ENCODE data around the gene FBXW7. TPM values are rescaled to one million over a fixed set of nuclear protein-coding genes. Genes with fewer than 3 reads are reported as not detected.

FBXW7 gene
- total and polyA plus RNA-seq, 4 donors: 6.5 to 62.7 (median 32.5) TPM

DNA sequence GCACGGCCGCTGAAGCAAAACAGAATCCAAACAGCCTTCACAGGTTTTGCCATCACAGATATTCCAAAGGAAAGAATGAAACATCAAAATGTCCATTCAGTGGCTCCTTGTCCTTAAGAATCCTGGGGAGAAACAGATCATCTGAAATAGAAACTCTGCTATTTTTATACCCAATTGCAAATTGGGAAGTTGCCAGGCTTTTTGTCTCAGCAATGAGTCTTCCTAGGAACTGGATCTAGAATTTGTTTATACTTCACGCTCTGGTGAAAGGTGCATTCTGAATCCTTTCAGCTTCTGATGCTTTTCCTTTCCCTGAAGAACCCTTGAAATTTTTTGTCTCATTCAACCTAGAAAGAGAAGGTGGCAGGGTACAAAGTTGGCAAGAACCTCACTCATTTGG, 218.9 kb downstream of the FBXW7 start:
- DNase-seq (no peak), ATAC-seq (ENCODE audit: low FRiP score) (no peak)
- Histone ChIP-seq H3K4me1 (ENCODE audit: control insufficient read depth in 1 of 2, insufficient read depth in 2 of 2, low read length in 2 of 2) (peaks cover 0 to 3% of the 10 kb centered on the region in 2 donors), H3K27ac (ENCODE audit: low read depth in 1 of 2, low read length in 2 of 2) (no peak overlapping the region), H3K4me3 (ENCODE audit: low read length in 2 of 2) (no peak overlapping the region), H3K27me3 (ENCODE audit: control insufficient read depth in 1 of 2, insufficient read depth in 2 of 2, low read length in 1 of 2) (no peaks in the 10 kb centered on the region), H3K9me3 (ENCODE audit: control insufficient read depth, low read length) (no peaks in the 10 kb centered on the region), H3K36me3 (ENCODE audit: control insufficient read depth in 1 of 2, insufficient read depth in 2 of 2, low read length in 1 of 2) (no peaks in the 10 kb centered on the region)
- 82 to 84% methylated on average over 3 of the region's 3 CpGs for WGBS, 2 donors
- intact Hi-C loops (cut with DNase I): no loop called here

DNA sequence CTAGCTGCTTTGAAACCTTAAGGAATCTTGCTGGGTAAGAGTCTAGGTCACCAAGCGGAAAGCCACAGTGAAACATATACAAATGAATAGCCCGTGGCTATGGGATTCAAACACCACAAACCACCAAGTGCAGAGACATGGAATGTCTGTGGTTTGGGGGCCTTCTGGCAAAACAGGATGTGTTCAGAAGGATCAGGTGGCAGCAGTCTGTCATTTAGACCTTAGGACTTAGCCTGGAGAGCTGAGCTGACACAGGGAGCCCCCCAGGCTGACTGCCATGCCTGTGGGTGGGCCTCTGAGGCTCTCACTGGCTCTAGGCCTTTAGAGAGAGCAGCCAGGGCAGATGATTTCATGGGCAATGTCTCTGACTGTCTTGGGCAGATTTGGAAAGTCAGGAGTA, 225.6 kb downstream of the FBXW7 start:
- WGBS, 2 donors: 78 to 84% methylated on average over 2 of the region's 2 CpGs
- Histone ChIP-seq H3K27ac (ENCODE audit: low read depth in 1 of 2, low read length in 2 of 2) (no peak overlapping the region), H3K27me3 (ENCODE audit: control insufficient read depth in 1 of 2, insufficient read depth in 2 of 2, low read length in 1 of 2) (no peaks in the 10 kb centered on the region), H3K9me3 (ENCODE audit: control insufficient read depth, low read length) (no peaks in the 10 kb centered on the region), H3K4me1 (ENCODE audit: control insufficient read depth in 1 of 2, insufficient read depth in 2 of 2, low read length in 2 of 2) (no peaks in the 10 kb centered on the region), H3K4me3 (ENCODE audit: low read length in 2 of 2) (no peak overlapping the region), H3K36me3 (ENCODE audit: control insufficient read depth in 1 of 2, insufficient read depth in 2 of 2, low read length in 1 of 2) (no peaks in the 10 kb centered on the region)
- ATAC-seq (ENCODE audit: low FRiP score): no peak
- intact Hi-C loops (cut with DNase I): no loop called here
- DNase-seq: no peak

DNA sequence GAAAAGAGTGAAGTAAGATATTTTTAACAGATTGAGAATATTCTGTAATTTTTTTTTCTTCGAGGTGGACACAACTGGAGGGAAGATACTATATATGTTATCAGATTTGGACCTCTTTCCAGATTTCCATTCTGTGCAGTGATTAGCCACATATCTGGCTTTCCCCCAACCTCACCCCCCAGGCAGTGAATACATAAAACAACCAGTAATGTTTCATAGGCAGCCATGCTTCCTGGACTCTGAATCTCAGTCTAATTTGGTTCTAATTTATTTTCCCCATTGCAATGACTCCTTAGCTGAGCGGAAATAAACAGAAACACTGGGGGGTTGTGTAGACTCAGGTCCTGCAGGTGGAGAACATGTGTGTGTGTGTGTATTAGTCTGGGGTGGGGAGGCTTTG, 226.5 kb downstream of the FBXW7 start:
- H3K27me3 ChIP-seq (ENCODE audit: control insufficient read depth in 1 of 2, insufficient read depth in 2 of 2, low read length in 1 of 2): no peaks in the 10 kb centered on the region

DNA sequence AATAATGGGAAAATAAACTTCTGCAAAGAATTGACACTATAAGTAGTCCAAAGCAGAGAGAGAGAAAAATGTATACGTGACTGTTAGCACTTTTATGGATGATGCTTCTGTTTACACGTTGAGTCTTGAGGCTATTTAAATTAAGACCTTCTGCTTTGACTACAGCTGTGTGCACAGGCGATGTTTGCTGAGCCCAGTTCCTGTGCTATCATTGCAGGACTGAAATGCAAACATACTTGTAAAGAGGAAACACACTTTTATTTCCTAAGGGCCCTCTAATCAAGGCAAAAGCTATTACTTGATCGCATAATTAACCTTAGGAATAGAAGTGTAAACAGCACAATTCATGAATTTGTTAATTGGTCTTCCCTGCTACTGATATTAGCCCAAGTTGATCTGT, 226.9 kb downstream of the FBXW7 start:
- 71 to 75% methylated on average over 4 of the region's 4 CpGs for WGBS, 2 donors
- Histone ChIP-seq H3K4me1 (ENCODE audit: control insufficient read depth in 1 of 2, insufficient read depth in 2 of 2, low read length in 2 of 2) (no peaks in the 10 kb centered on the region), H3K4me3 (ENCODE audit: low read length in 2 of 2) (no peak overlapping the region), H3K36me3 (ENCODE audit: control insufficient read depth in 1 of 2, insufficient read depth in 2 of 2, low read length in 1 of 2) (no peaks in the 10 kb centered on the region), H3K9me3 (ENCODE audit: control insufficient read depth, low read length) (no peaks in the 10 kb centered on the region), H3K27ac (ENCODE audit: low read depth in 1 of 2, low read length in 2 of 2) (no peak overlapping the region), H3K27me3 (ENCODE audit: control insufficient read depth in 1 of 2, insufficient read depth in 2 of 2, low read length in 1 of 2) (no peaks in the 10 kb centered on the region)
- ATAC-seq (ENCODE audit: low FRiP score): no peak
- intact Hi-C loops (cut with DNase I): no loop called here
- no peak for DNase-seq

More for the DNA sequence above, 226.5 kb downstream of the FBXW7 start:
- Histone ChIP-seq H3K4me3 (ENCODE audit: low read length in 2 of 2) (no peak overlapping the region), H3K9me3 (ENCODE audit: control insufficient read depth, low read length) (no peaks in the 10 kb centered on the region), H3K36me3 (ENCODE audit: control insufficient read depth in 1 of 2, insufficient read depth in 2 of 2, low read length in 1 of 2) (no peaks in the 10 kb centered on the region), H3K27ac (ENCODE audit: low read depth in 1 of 2, low read length in 2 of 2) (no peak overlapping the region), H3K4me1 (ENCODE audit: control insufficient read depth in 1 of 2, insufficient read depth in 2 of 2, low read length in 2 of 2) (no peaks in the 10 kb centered on the region)
- no peak for ATAC-seq (ENCODE audit: low FRiP score)
- 87 to 93% methylated on average over 2 of the region's 2 CpGs for WGBS, 2 donors
- intact Hi-C loops (cut with DNase I): no loop called here
- no peak for DNase-seq

DNA sequence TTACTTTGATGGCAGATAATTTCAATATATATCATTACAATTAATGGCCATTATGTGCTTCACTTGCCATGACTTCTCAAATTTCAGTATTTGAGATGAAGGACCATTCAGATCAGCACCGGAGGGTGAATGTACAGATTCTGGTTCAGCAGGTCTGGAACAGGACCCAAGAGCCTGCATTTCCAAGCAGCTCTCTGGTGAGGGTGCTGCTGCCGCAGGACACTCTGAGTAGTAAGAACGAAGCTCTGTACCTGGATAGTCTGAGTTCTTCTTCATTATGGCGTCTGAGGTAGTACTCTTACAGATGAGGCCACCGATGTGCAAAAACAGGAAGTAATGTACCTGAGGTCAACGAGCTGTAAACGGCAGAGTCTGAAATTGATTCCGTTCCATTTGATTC, 228.2 kb downstream of the FBXW7 start:
- WGBS, 2 donors: 87 to 89% methylated on average over 8 of the region's 8 CpGs
- H3K4me1 ChIP-seq (ENCODE audit: control insufficient read depth in 1 of 2, insufficient read depth in 2 of 2, low read length in 2 of 2): no peaks in the 10 kb centered on the region
- ATAC-seq (ENCODE audit: low FRiP score) (no peak), DNase-seq (no peak)
- H3K27ac ChIP-seq (ENCODE audit: low read depth in 1 of 2, low read length in 2 of 2): no peak overlapping the region
- no peaks in the 10 kb centered on the region for H3K27me3 ChIP-seq (ENCODE audit: control insufficient read depth in 1 of 2, insufficient read depth in 2 of 2, low read length in 1 of 2)
- intact Hi-C loops (cut with DNase I): no loop called here
- H3K9me3 ChIP-seq (ENCODE audit: control insufficient read depth, low read length): no peaks in the 10 kb centered on the region
- no peak overlapping the region for H3K4me3 ChIP-seq (ENCODE audit: low read length in 2 of 2)
- H3K36me3 ChIP-seq (ENCODE audit: control insufficient read depth in 1 of 2, insufficient read depth in 2 of 2, low read length in 1 of 2): no peaks in the 10 kb centered on the region

DNA sequence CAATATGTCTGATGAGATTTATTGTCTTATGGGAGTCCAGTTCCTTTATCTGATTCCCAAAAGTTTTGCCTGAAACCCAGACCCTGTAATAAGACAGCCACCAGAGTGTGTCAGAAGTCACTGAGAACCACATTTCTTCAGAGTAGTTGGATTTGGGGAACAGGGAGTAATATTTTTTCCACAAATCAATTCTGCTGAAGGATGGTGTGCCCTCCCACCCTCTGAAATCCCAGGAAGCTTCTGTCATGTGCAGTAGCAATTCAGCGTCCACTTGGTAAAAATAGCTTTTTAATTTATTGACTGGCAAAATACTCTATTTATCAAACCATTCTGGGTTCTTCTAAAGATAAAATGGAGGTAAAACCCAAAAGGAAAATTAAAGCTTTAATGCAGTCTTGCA, 229.4 kb downstream of the FBXW7 start:
- Histone ChIP-seq H3K4me3 (ENCODE audit: low read length in 2 of 2) (no peak overlapping the region), H3K4me1 (ENCODE audit: control insufficient read depth in 1 of 2, insufficient read depth in 2 of 2, low read length in 2 of 2) (no peaks in the 10 kb centered on the region), H3K9me3 (ENCODE audit: control insufficient read depth, low read length) (no peaks in the 10 kb centered on the region), H3K36me3 (ENCODE audit: control insufficient read depth in 1 of 2, insufficient read depth in 2 of 2, low read length in 1 of 2) (no peaks in the 10 kb centered on the region), H3K27ac (ENCODE audit: low read depth in 1 of 2, low read length in 2 of 2) (no peak overlapping the region), H3K27me3 (ENCODE audit: control insufficient read depth in 1 of 2, insufficient read depth in 2 of 2, low read length in 1 of 2) (no peaks in the 10 kb centered on the region)
- WGBS, 2 donors: 31 to 34% methylated on average over 1 of the region's 1 CpG
- intact Hi-C loops (cut with DNase I): no loop called here
- no peak for DNase-seq
- ATAC-seq (ENCODE audit: low FRiP score): no peak

DNA sequence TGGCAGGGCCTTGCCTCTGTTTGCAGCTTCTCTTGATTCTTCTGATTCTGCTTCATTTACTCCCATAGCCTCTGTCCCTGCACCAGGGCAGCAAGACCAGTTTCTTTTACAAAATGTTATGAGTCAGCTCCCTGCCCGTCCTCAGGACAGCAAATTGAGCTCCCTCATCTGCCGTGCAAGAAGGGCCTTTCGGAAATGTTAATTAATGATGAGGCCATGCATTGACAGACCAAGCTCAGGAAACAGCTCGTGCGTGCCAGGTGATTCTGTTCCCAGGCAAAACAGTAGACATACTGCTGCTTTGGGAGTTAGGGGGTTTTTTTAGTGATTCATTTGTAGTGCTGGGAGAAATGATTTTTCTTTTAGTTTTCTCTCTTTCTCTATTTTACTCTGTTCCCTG, 231.7 kb downstream of the FBXW7 start:
- Histone ChIP-seq H3K36me3 (ENCODE audit: control insufficient read depth in 1 of 2, insufficient read depth in 2 of 2, low read length in 1 of 2) (no peaks in the 10 kb centered on the region), H3K27me3 (ENCODE audit: control insufficient read depth in 1 of 2, insufficient read depth in 2 of 2, low read length in 1 of 2) (no peaks in the 10 kb centered on the region), H3K9me3 (ENCODE audit: control insufficient read depth, low read length) (no peaks in the 10 kb centered on the region), H3K4me3 (ENCODE audit: low read length in 2 of 2) (no peak overlapping the region), H3K27ac (ENCODE audit: low read depth in 1 of 2, low read length in 2 of 2) (no peak overlapping the region), H3K4me1 (ENCODE audit: control insufficient read depth in 1 of 2, insufficient read depth in 2 of 2, low read length in 2 of 2) (no peaks in the 10 kb centered on the region)
- ATAC-seq (ENCODE audit: low FRiP score) (no peak), DNase-seq (no peak)
- intact Hi-C loops (cut with DNase I): no loop called here
- 70 to 82% methylated on average over 5 of the region's 5 CpGs for WGBS, 2 donors

DNA sequence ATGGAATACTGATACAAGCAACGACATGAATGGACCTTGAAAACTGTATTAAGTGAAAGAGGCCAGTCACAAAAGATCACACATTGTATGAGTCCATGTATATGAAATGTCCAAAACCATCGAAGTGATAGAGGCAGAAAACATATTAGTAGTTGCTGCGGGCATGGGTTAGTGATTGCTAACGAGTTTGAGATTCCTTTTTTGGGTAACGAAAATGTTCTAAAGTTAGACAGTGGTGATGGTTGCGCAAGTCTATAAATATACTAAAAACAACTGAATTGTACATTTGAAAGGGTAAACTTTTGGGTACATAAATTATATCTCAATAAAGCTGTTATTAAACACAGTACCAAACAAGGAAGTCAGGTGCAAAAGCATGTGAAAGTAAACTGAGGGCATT, 234.5 kb downstream of the FBXW7 start:
- no peaks in the 10 kb centered on the region for H3K36me3 ChIP-seq (ENCODE audit: control insufficient read depth in 1 of 2, insufficient read depth in 2 of 2, low read length in 1 of 2)
- no peak for ATAC-seq (ENCODE audit: low FRiP score)
- no peaks in the 10 kb centered on the region for H3K4me1 ChIP-seq (ENCODE audit: control insufficient read depth in 1 of 2, insufficient read depth in 2 of 2, low read length in 2 of 2)
- no peak for DNase-seq
- WGBS, 2 donors: 91% methylated on average over 6 of the region's 6 CpGs
- H3K27me3 ChIP-seq (ENCODE audit: control insufficient read depth in 1 of 2, insufficient read depth in 2 of 2, low read length in 1 of 2): no peaks in the 10 kb centered on the region
- no peaks in the 10 kb centered on the region for H3K9me3 ChIP-seq (ENCODE audit: control insufficient read depth, low read length)
- no peak overlapping the region for H3K27ac ChIP-seq (ENCODE audit: low read depth in 1 of 2, low read length in 2 of 2)
- intact Hi-C loops (cut with DNase I): no loop called here
- no peak overlapping the region for H3K4me3 ChIP-seq (ENCODE audit: low read length in 2 of 2)

DNA sequence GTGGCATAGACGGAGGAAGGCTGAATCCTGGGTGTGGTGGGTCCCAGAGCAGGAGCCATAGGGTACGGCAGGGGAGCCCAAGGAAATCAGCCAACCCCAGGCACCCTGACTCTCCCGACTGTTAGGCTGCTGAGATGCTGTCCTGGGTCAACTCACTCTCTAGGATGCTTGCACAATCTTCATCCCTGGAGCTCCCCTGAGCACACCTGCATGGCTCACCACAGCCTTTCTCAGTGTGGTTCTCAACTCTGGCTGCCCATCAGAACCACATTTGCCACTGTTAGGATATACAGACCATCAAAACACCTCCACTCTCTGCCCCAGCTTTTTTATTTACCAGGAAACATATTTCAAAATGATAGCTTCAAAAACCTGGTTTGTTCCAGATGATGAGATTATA, 236.3 kb downstream of the FBXW7 start:
- DNase-seq: no peak
- Histone ChIP-seq H3K27me3 (ENCODE audit: control insufficient read depth in 1 of 2, insufficient read depth in 2 of 2, low read length in 1 of 2) (no peaks in the 10 kb centered on the region), H3K9me3 (ENCODE audit: control insufficient read depth, low read length) (no peaks in the 10 kb centered on the region), H3K4me1 (ENCODE audit: control insufficient read depth in 1 of 2, insufficient read depth in 2 of 2, low read length in 2 of 2) (no peaks in the 10 kb centered on the region), H3K36me3 (ENCODE audit: control insufficient read depth in 1 of 2, insufficient read depth in 2 of 2, low read length in 1 of 2) (no peaks in the 10 kb centered on the region), H3K27ac (ENCODE audit: low read depth in 1 of 2, low read length in 2 of 2) (no peak overlapping the region), H3K4me3 (ENCODE audit: low read length in 2 of 2) (no peak overlapping the region)
- 87 to 89% methylated on average over 3 of the region's 3 CpGs for whole genome bisulfite sequencing, 2 donors
- no peak for ATAC-seq (ENCODE audit: low FRiP score)
- intact Hi-C loops (cut with DNase I): no loop called here

All from aorta (tissue), 5 donors.